Retinal pigment epithelial cell (primary cell): ENCODE measurements around the gene ACHE.

Experiments used
- DNase-seq: peaks from one replicate; pipeline ENCODE4 v3.0.0-alpha.2; 2010; ENCODE audit warnings: low read depth
- H3K4me3 ChIP-seq: 2 replicates; pipeline ENCODE4 v1.5.1; 2011; ENCODE audit warnings: mild to moderate bottlenecking, low read length, control low read depth, moderate library complexity
- CTCF ChIP-seq: conservative IDR thresholded peaks from 2 replicates; pipeline ENCODE4 v1.5.1; 2011; ENCODE audit warnings: low read depth, low read length, control low read depth, inconsistent platforms

ACHE gene

GRCh38 chr7:100880645-100881044, 15.0 kb downstream of the ACHE start:
- DNase-seq, result no peak
- TF ChIP-seq CTCF, result no peak
- no peak overlapping the region for H3K4me3 ChIP-seq

DNA sequence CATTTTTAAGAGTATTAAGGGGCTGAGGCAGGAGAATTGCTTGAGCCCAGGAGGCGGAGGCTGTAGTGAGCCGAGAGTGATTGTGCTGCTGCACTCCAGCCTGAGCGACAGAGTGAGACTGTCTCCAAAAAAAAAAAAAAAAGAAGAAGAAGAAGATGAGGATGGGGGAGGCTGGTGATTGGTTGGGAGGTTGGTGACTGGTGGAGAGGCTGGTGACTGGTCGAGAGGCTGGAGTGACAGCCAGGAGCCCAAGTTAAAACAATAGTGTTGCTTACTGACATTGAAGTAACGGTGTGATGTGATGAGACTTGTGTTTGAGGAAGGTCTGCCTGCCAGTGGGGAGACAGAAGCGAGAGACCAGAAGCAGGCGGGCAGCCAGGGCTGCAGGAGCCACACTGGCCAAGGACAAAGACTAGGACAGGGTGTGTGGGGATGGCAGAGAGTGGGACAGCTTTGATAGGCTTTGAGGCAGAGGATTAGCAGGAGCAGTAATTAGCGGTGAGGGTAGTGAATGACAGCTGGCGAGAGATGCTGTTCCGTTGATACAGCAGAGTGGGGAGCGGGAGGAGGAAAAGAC, 15.9 kb downstream of the ACHE start:
- DNase-seq, result no peak
- no peak overlapping the region for H3K4me3 ChIP-seq
- TF ChIP-seq CTCF, result no peak

GRCh38 chr7:100878685-100879084, 17.0 kb downstream of the ACHE start:
- DNase-seq, result no peak
- TF ChIP-seq CTCF, result no peak
- H3K4me3 ChIP-seq, result no peak overlapping the region

DNA sequence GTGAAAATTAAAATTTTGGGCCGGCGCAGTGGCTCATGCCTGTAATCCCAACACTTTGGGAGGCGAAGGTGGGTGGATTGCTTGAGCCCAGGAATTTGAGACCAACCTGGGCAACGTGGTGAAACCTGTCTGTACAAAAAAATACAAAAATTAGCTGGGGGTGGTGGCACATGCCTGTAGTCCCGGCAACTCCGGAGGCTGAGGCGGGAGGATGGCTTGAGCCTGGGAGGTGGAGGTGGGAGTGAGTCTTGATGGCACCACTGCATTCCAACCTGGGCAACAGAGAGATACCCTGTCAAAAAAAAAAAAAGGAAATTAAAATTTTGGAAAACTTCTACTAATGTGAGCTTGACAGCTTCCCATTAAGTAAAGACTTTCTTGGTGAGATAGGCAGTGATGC, 17.7 kb downstream of the ACHE start:
- TF ChIP-seq CTCF, result no peak
- no peak overlapping the region for H3K4me3 ChIP-seq
- no peak for DNase-seq

- no peak for DNase-seq
- TF ChIP-seq CTCF, result no peak
- peak overlapping the region; percentile 90 for H3K4me3 ChIP-seq
These were observed 20.3 kb downstream of the ACHE start for GRCh38 chr7:100875356-100875751.

GRCh38 chr7:100874577-100875355, 20.9 kb downstream of the ACHE start, which contains the start of gene SRRT:
Gene SRRT, plus strand, starts transcription at chr7:100875103. Its CDS starts 488 bp downstream, at chr7:100875591.
- H3K4me3 ChIP-seq, result peak within 1 kb of the TSS; percentile 90
- peak; percentile 90 for DNase-seq
- peak; percentile 20 for TF ChIP-seq CTCF

- TF ChIP-seq CTCF, result no peak
- DNase-seq, result no peak
- H3K4me3 ChIP-seq, result peak overlapping the region; percentile 90
These were observed 21.4 kb downstream of the ACHE start for GRCh38 chr7:100874300-100874576.
